Keratinocyte (primary cell): ENCODE results near the gene NUDT14. TPM values are rescaled to one million over a fixed set of nuclear protein-coding genes. Genes with fewer than 3 reads are reported as not detected.

Source experiments
- DNase-seq: peaks from one replicate; pipeline ENCODE4 v3.0.0-alpha.2; 2011; ENCODE audit warnings: low read depth, missing footprints, low spot score
- FAIRE-seq: peaks from 2 replicates; lab custom pipeline; 2011; peaks lifted over from hg19 to GRCh38; lab: Jason Lieb, UNC
- H2AFZ ChIP-seq: 2 replicates; pipeline ENCODE4 v1.6.0; 2012; ENCODE audit warnings: low read length, control low read depth, inconsistent platforms; ENCODE audit not compliant: control insufficient read depth
- H3K27ac ChIP-seq: 2 replicates; pipeline ENCODE4 v1.5.1; 2011; ENCODE audit warnings: low read length; ENCODE audit not compliant: control insufficient read depth, insufficient read depth
- H3K27me3 ChIP-seq: 3 replicates; pipeline ENCODE4 v1.6.0; 2011; ENCODE audit warnings: low read length; ENCODE audit not compliant: control insufficient read depth, insufficient read depth; ENCODE audit errors: extremely low read depth
- H3K36me3 ChIP-seq, 2 experiments: 2 replicates in 1 of 2; 3 replicates in 1 of 2; pipeline ENCODE4 v1.5.1; 2011; ENCODE audit warnings: low read length in 2 of 2, mild to moderate bottlenecking in 1 of 2; ENCODE audit not compliant: control insufficient read depth in 2 of 2, insufficient read depth in 2 of 2; ENCODE audit errors: extremely low read depth in 1 of 2
- H3K4me1 ChIP-seq: 3 replicates; pipeline ENCODE4 v1.5.1; 2011; ENCODE audit warnings: low read length; ENCODE audit not compliant: control insufficient read depth, insufficient read depth; ENCODE audit errors: extremely low read depth
- H3K4me2 ChIP-seq: 3 replicates; pipeline ENCODE4 v1.6.0; 2011; ENCODE audit warnings: low read depth, low read length; ENCODE audit not compliant: control insufficient read depth, insufficient read depth; ENCODE audit errors: extremely low read depth
- H3K4me3 ChIP-seq, 3 experiments: fragments of 200-600 bp in 1 of 3; sonication (generic) in 1 of 3; 2 replicates in 2 of 3; 3 replicates in 1 of 3; pipeline ENCODE4 v1.5.1; 2011 to 2016; ENCODE audit warnings: low read length in 3 of 3, mild to moderate bottlenecking in 3 of 3, control low read depth in 2 of 3, inconsistent platforms in 1 of 3, low read depth in 1 of 3, mixed read lengths in 1 of 3, mixed run types in 1 of 3, moderate library complexity in 1 of 3; ENCODE audit not compliant: control insufficient read depth in 2 of 3, insufficient read depth in 2 of 3; ENCODE audit errors: extremely low read depth in 1 of 3
- H3K79me2 ChIP-seq: 2 replicates; pipeline ENCODE4 v1.6.0; 2012; ENCODE audit warnings: low read length; ENCODE audit not compliant: control insufficient read depth, insufficient read depth
- H3K9ac ChIP-seq: 3 replicates; pipeline ENCODE4 v1.6.0; 2011; ENCODE audit warnings: low read length; ENCODE audit not compliant: control insufficient read depth, insufficient read depth; ENCODE audit errors: extremely low read depth
- H3K9me1 ChIP-seq: 3 replicates; pipeline ENCODE4 v1.6.0; 2011; ENCODE audit warnings: low read length; ENCODE audit not compliant: control insufficient read depth, insufficient read depth; ENCODE audit errors: extremely low read depth
- H3K9me3 ChIP-seq: 2 replicates; pipeline ENCODE4 v1.5.1; 2012; ENCODE audit warnings: low read depth, low read length; ENCODE audit not compliant: control insufficient read depth
- H4K20me1 ChIP-seq: 3 replicates; pipeline ENCODE4 v1.6.0; 2011; ENCODE audit warnings: low read length; ENCODE audit not compliant: control insufficient read depth, insufficient read depth; ENCODE audit errors: extremely low read depth
- CTCF ChIP-seq, 3 experiments: IDR thresholded peaks in 1 of 3; conservative IDR thresholded peaks in 1 of 3; optimal IDR thresholded peaks in 1 of 3; 2 replicates in 2 of 3; 3 replicates in 1 of 3; pipeline versions ENCODE3 to v1.5.1; 2011; ENCODE audit warnings: low read length in 3 of 3, mild to moderate bottlenecking in 3 of 3, moderate library complexity in 2 of 3, control low read depth in 1 of 3, inconsistent platforms in 1 of 3; ENCODE audit not compliant: insufficient read depth in 2 of 3; ENCODE audit errors: extremely low read depth in 1 of 3
- EZH2 ChIP-seq: IDR thresholded peaks from one replicate; pipeline ENCODE4 v1.6.1; 2012; ENCODE audit warnings: inconsistent platforms, mild to moderate bottlenecking, low read length, moderate library complexity
- dilution Hi-C: fragments of 300-500 bp; cut with MboI; formaldehyde crosslinking; loops from one replicate; pipeline ENCODE4 v1.7.0; 2020; ENCODE audit warnings: low sequenced_read_pairs; ENCODE audit not compliant: extremely low pct_ligation_motif_present
- polyA plus RNA-seq, 5 experiments: library from polyadenylated mRNA; depleted of rRNA in 3 of 5; stranded (reverse) in 3 of 5; stranded (forward) in 1 of 5; unstranded in 1 of 5; fragments of >200 nt; gene quantifications; 1 replicate in 1 of 5; 2 replicates in 3 of 5; 3 replicates in 1 of 5; pipeline versions ENCODE4 v1.2.1 to v1.2.3, GENCODE V29; 2011 to 2012; ENCODE audit warnings: missing spikeins in 2 of 5, low read depth in 1 of 5, low replicate concordance in 1 of 5

The NUDT14 gene
- polyA plus RNA-seq, 1 donor (not counting 4 experiments of a cell fraction or from before 2014, with no cell fraction given), result 15.6 TPM

- H3K36me3 ChIP-seq, result no peaks in the 10 kb centered on the region
- peaks cover 9% of the 10 kb centered on the region for H3K27me3 ChIP-seq
- TF ChIP-seq CTCF (optimal IDR thresholded peaks at IDR 0.05 in 1 of 3, IDR thresholded peaks at IDR 0.05 in 1 of 3, conservative IDR thresholded peaks at IDR 0.05 in 1 of 3; ENCODE audit: extremely low read depth in 1 of 3, insufficient read depth in 2 of 3, low read length in 3 of 3) (no peak), EZH2 (no peak)
- no peaks in the 10 kb centered on the region for H4K20me1 ChIP-seq
- H3K4me2 ChIP-seq, result no peak overlapping the region
- peaks cover 19% of the 10 kb centered on the region for H3K4me1 ChIP-seq
- H3K9me3 ChIP-seq, result no peaks in the 10 kb centered on the region
- dilution Hi-C loops, result no loop called here
- H3K4me3 ChIP-seq, result no peak overlapping the region
- no peak overlapping the region for H3K27ac ChIP-seq
- H3K79me2 ChIP-seq, result no peaks in the 10 kb centered on the region
- H3K9me1 ChIP-seq, result no peaks in the 10 kb centered on the region
- H2AFZ ChIP-seq, result no peak overlapping the region
- H3K9ac ChIP-seq, result no peak overlapping the region
- FAIRE-seq (no peak), DNase-seq (no peak)
Measured at GRCh38 chr14:105173145-105173544, 8.0 kb downstream of the NUDT14 start.

GRCh38 chr14:105172476-105172875, 8.6 kb downstream of the NUDT14 start:
- Histone ChIP-seq H3K4me1 (peaks cover 19% of the 10 kb centered on the region), H2AFZ (no peak overlapping the region), H3K79me2 (no peaks in the 10 kb centered on the region), H3K27ac (no peak overlapping the region), H4K20me1 (no peaks in the 10 kb centered on the region), H3K9me1 (no peaks in the 10 kb centered on the region), H3K9me3 (no peaks in the 10 kb centered on the region), H3K36me3 (no peaks in the 10 kb centered on the region), H3K9ac (no peak overlapping the region), H3K4me3 (no peak overlapping the region), H3K27me3 (peaks cover 9% of the 10 kb centered on the region), H3K4me2 (no peak overlapping the region)
- no peak for FAIRE-seq
- dilution Hi-C loops, result no loop called here
- DNase-seq, result no peak
- no peak for TF ChIP-seq CTCF (optimal IDR thresholded peaks at IDR 0.05 in 1 of 3, IDR thresholded peaks at IDR 0.05 in 1 of 3, conservative IDR thresholded peaks at IDR 0.05 in 1 of 3; ENCODE audit: extremely low read depth in 1 of 3, insufficient read depth in 2 of 3, low read length in 3 of 3)
- TF ChIP-seq EZH2, result no peak
